Neural cell (in vitro differentiated cells): Measurements from ENCODE around the gene GRAMD1B.

Experiments used
- CTCF ChIP-seq: fragments of 450-650 bp; IDR thresholded peaks from 2 replicates; pipeline ENCODE4 v1.5.1; 2014; ENCODE audit warnings: antibody characterized with exemption, mild to moderate bottlenecking, moderate library complexity; ENCODE audit not compliant: poor library complexity, severe bottlenecking
- EP300 ChIP-seq: fragments of 450-650 bp; conservative IDR thresholded peaks from 2 replicates; pipeline ENCODE4 v1.6.1; 2014; ENCODE audit warnings: antibody characterized with exemption, mild to moderate bottlenecking, moderate library complexity; ENCODE audit not compliant: poor library complexity, severe bottlenecking

- TF ChIP-seq CTCF (no peak), EP300 (no peak)
These were observed 38.3 kb upstream of the GRAMD1B start for GRCh38 chr11:123391646-123392348.
